A673 (cell line): ENCODE data around the gene PANX2. TPM values are rescaled to one million over a fixed set of nuclear protein-coding genes. Genes with fewer than 3 reads are reported as not detected.
A peak's percentile ranks its signal among the peaks of the same experiment; 100 is the strongest.
"Not testable (repeated sequence)": the region's sequence is repeated elsewhere in the genome, so short reads cannot be mapped to it uniquely, and the experiment has no call there.

Experiments used
- BruUV-seq: library from RNA; stranded (reverse); fragments of 400-500 nt; replicated peaks from 2 replicates; lab custom pipeline; 2021; lab: Mats Ljungman, UMichigan
- CTCF ChIA-PET: fragments of 300-600 bp; sonication (Branson Sonifier 250); formaldehyde crosslinking; loops from one replicate; lab custom pipeline; 2022; ENCODE audit warnings: antibody characterized with exemption; lab: Charles Lee
- POLR2A ChIA-PET: fragments of 300-600 bp; sonication (Branson Sonifier 250); formaldehyde crosslinking; loops from one replicate; lab custom pipeline; 2022; ENCODE audit warnings: antibody characterized with exemption; ENCODE audit not compliant: low non-redundant PET; lab: Charles Lee
- DNase-seq: peaks from one replicate; pipeline ENCODE4 v3.0.0-alpha.2; 2015; ENCODE audit warnings: low spot score
- H3K27ac ChIP-seq: fragments of 200-600 bp; sonication (generic); 2 replicates; pipeline ENCODE4 v1.5.1; 2016; ENCODE audit warnings: mixed run types, low read depth, mild to moderate bottlenecking, mixed read lengths, antibody characterized with exemption, low read length; ENCODE audit not compliant: poor library complexity, severe bottlenecking
- H3K27me3 ChIP-seq: fragments of 200-600 bp; sonication (generic); replicated peaks from 2 replicates; pipeline ENCODE4 v1.6.1; 2017; ENCODE audit warnings: mixed run types, low read depth, mild to moderate bottlenecking, mixed read lengths, antibody characterized with exemption, low read length; ENCODE audit not compliant: insufficient read depth, poor library complexity
- H3K36me3 ChIP-seq: fragments of 200-600 bp; sonication (generic); 2 replicates; pipeline ENCODE4 v1.6.1; 2016; ENCODE audit warnings: mixed run types, mild to moderate bottlenecking, mixed read lengths, antibody characterized with exemption, low read length; ENCODE audit not compliant: insufficient read depth, poor library complexity, severe bottlenecking
- H3K4me1 ChIP-seq: fragments of 200-600 bp; sonication (generic); 2 replicates; pipeline ENCODE4 v1.6.1; 2017; ENCODE audit warnings: mixed run types, mild to moderate bottlenecking, mixed read lengths, antibody characterized with exemption, low read length; ENCODE audit not compliant: insufficient read depth, poor library complexity, severe bottlenecking
- H3K4me3 ChIP-seq: fragments of 200-600 bp; sonication (generic); 2 replicates; pipeline ENCODE4 v1.5.1; 2016; ENCODE audit warnings: low read depth, mixed run types, mild to moderate bottlenecking, mixed read lengths, low read length; ENCODE audit not compliant: poor library complexity, severe bottlenecking
- H3K9me3 ChIP-seq: fragments of 200-600 bp; sonication (generic); 2 replicates; pipeline ENCODE4 v1.6.1; 2016; ENCODE audit warnings: mixed run types, low read depth, mild to moderate bottlenecking, mixed read lengths, antibody characterized with exemption, low read length; ENCODE audit not compliant: poor library complexity, severe bottlenecking
- CTCF ChIP-seq: fragments of 300-800, 200-600 bp; sonication (generic); conservative IDR thresholded peaks from 2 replicates; pipeline ENCODE4 v1.5.1; 2017; ENCODE audit warnings: low read depth, mild to moderate bottlenecking, antibody characterized with exemption, low read length, moderate library complexity, mixed read lengths
- EZH2 ChIP-seq: fragments of 200-600 bp; sonication (generic); IDR thresholded peaks from 2 replicates; pipeline ENCODE4 v1.6.1; 2017; ENCODE audit warnings: borderline replicate concordance, low read depth, mild to moderate bottlenecking, mixed read lengths, antibody characterized with exemption, low read length; ENCODE audit not compliant: poor library complexity, severe bottlenecking
- intact Hi-C: fragments of 100-400 bp; cut with micrococcal nuclease; formaldehyde crosslinking; loops from one replicate; pipeline ENCODE4 v1.10.0; 2022; ENCODE audit not compliant: unreplicated experiment
- total RNA-seq: library from RNA; stranded (reverse); gene quantifications from 2 replicates; pipeline ENCODE4 v1.2.3, GENCODE V29; 2021

Gene PANX2
- total RNA-seq, 1 experiment from 2014 or later: 7.6 TPM

GRCh38 chr22:50202130-50202666 is 31.7 kb downstream of the PANX2 start:
- CTCF ChIA-PET: interaction anchor here (0.8 kb wide), 1 partner anchor 53 kb away, joined by 3 read pairs; no protein-coding TSS in a partner anchor
- peak overlapping the region; percentile 65 for H3K27ac ChIP-seq
- H3K4me1 ChIP-seq: peaks cover 10% of the 10 kb centered on the region
- peaks cover 39% of the 10 kb centered on the region for H3K36me3 ChIP-seq
- H3K4me3 ChIP-seq: peak overlapping the region; percentile 78
- no peaks in the 10 kb centered on the region for H3K27me3 ChIP-seq
- no TSS peak for BruUV-seq
- H3K9me3 ChIP-seq: peaks cover 5% of the 10 kb centered on the region
- DNase-seq: no peak
- TF ChIP-seq CTCF (no peak), EZH2 (no peak)
- POLR2A ChIA-PET: no interaction called here
- intact Hi-C loops: no loop called here

GRCh38 chr22:50203288-50203687 is 32.8 kb downstream of the PANX2 start:
- H3K27me3 ChIP-seq: no peaks in the 10 kb centered on the region
- peaks cover 33% of the 10 kb centered on the region for H3K36me3 ChIP-seq
- intact Hi-C loops: no loop called here
- CTCF ChIA-PET: no interaction called here
- TF ChIP-seq CTCF (no peak), EZH2 (no peak)
- no peak for DNase-seq
- BruUV-seq: no TSS peak
- H3K27ac ChIP-seq: no peak overlapping the region
- POLR2A ChIA-PET: no interaction called here
- H3K4me3 ChIP-seq: no peak overlapping the region
- peaks cover 10% of the 10 kb centered on the region for H3K4me1 ChIP-seq
- H3K9me3 ChIP-seq: peaks cover 5% of the 10 kb centered on the region

- intact Hi-C loops: no loop called here
- no peak for DNase-seq
- Histone ChIP-seq H3K36me3 (peaks cover 24% of the 10 kb centered on the region), H3K27me3 (no peaks in the 10 kb centered on the region), H3K9me3 (peaks cover 5% of the 10 kb centered on the region), H3K4me3 (no peak overlapping the region), H3K4me1 (peaks cover 10% of the 10 kb centered on the region), H3K27ac (peak overlapping the region; percentile 42)
- no peak for TF ChIP-seq EZH2
- no TSS peak for BruUV-seq
- ChIA-PET CTCF (no interaction called here), POLR2A (no interaction called here)
These were observed 34.0 kb downstream of the PANX2 start for GRCh38 chr22:50204571-50204970.

- intact Hi-C loops: loop anchor here (5.0 kb wide), 1 partner anchor 273 kb away; no protein-coding TSS in a partner anchor
- POLR2A ChIA-PET: not testable (repeated sequence)
These were observed 34.5 kb downstream of the PANX2 start for GRCh38 chr22:50204998-50205397.

More at GRCh38 chr22:50204998-50205397, 34.5 kb downstream of the PANX2 start:
- BruUV-seq, H3K9me3 ChIP-seq, DNase-seq, H3K4me3 ChIP-seq, H3K27me3 ChIP-seq, CTCF ChIA-PET: not testable (repeated sequence)
- peaks cover 23% of the 10 kb centered on the region for H3K36me3 ChIP-seq
- peaks cover 10% of the 10 kb centered on the region for H3K4me1 ChIP-seq
- peak overlapping the region; percentile 42 for H3K27ac ChIP-seq
